ENCODE measurements around the gene OR9Q1.

OR9Q1 gene

GRCh38 chr11:58028687-58029411 is 5.2 kb downstream of the OR9Q1 start:
- no peak for DNase-seq (ENCODE audit: low read depth)
- in situ Hi-C loops (cut with HindIII; ENCODE audit: low sequenced_read_pairs): no loop called here
- H3K4me3 ChIP-seq (ENCODE audit: low read depth, low read length): no peak overlapping the region
- no peak for TF ChIP-seq CTCF (IDR thresholded peaks at IDR 0.05; ENCODE audit: low read depth, low read length, missing control alignments)

GRCh38 chr11:58030653-58031052 is 7.0 kb downstream of the OR9Q1 start, which contains the start of gene OR6Q1:
Gene OR6Q1 (plus strand): TSS chr11:58030953. CDS start chr11:58030953, 0 bp downstream.
- H3K4me3 ChIP-seq (ENCODE audit: low read depth, low read length): no peak within 1 kb of the TSS
- no peak for DNase-seq (ENCODE audit: low read depth)
- in situ Hi-C loops (cut with HindIII; ENCODE audit: low sequenced_read_pairs): no loop called here
- TF ChIP-seq CTCF (IDR thresholded peaks at IDR 0.05; ENCODE audit: low read depth, low read length, missing control alignments): no peak

DNA sequence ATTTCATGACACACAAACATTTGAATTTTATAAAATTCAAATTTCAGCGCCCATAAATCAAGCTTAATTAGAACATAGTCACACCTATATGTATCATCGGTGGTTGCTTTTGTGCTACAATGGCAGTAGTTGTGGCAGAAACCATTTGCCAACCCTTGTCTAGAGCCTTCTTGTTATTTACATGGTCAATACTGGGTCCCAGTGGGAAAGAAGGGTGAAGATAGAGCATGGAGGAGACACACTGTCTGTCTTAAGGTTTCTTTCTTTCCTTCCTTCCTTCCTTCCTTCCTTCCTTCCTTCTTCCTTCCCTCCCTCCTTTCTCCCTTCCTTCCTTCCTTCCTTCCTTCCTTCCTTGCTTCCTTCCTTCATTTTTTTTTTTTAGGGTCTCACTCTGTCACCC is 10.8 kb downstream of the OR9Q1 start:
- H3K4me3 ChIP-seq (ENCODE audit: low read depth, low read length): no peak overlapping the region
- DNase-seq (ENCODE audit: low read depth): no peak
- in situ Hi-C loops (cut with HindIII; ENCODE audit: low sequenced_read_pairs): no loop called here
- TF ChIP-seq CTCF (IDR thresholded peaks at IDR 0.05; ENCODE audit: low read depth, low read length, missing control alignments): no peak

GRCh38 chr11:58039589-58039988 is 15.9 kb downstream of the OR9Q1 start:
- DNase-seq (ENCODE audit: low read depth): no peak
- no peak for TF ChIP-seq CTCF (IDR thresholded peaks at IDR 0.05; ENCODE audit: low read depth, low read length, missing control alignments)
- no peak overlapping the region for H3K4me3 ChIP-seq (ENCODE audit: low read depth, low read length)
- in situ Hi-C loops (cut with HindIII; ENCODE audit: low sequenced_read_pairs): no loop called here

- in situ Hi-C loops (cut with HindIII; ENCODE audit: low sequenced_read_pairs): no loop called here
- TF ChIP-seq CTCF (IDR thresholded peaks at IDR 0.05; ENCODE audit: low read depth, low read length, missing control alignments): no peak
- no peak for DNase-seq (ENCODE audit: low read depth)
- no peak overlapping the region for H3K4me3 ChIP-seq (ENCODE audit: low read depth, low read length)
Measured at GRCh38 chr11:58043379-58043778, 19.7 kb downstream of the OR9Q1 start.

DNA sequence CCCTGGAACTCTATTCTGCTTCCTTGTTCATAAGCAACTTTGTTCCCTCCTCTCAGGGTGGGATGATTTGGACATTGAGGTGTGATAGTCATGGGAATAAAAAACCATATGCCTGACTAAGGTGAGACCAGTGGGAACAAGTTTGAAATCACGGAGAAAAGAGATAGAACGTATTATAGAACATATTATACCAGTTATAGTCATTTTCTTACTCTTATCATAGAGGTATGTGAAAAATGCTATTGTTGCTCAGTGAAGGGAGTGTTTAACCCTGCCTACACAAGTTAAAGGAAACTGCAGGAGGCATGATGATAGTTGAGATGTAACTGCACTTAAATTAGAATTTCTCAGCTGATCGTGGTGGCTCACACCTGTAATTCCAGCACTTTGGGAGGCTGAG is 22.6 kb downstream of the OR9Q1 start:
- TF ChIP-seq CTCF (IDR thresholded peaks at IDR 0.05; ENCODE audit: low read depth, low read length, missing control alignments): no peak
- no peak overlapping the region for H3K4me3 ChIP-seq (ENCODE audit: low read depth, low read length)
- in situ Hi-C loops (cut with HindIII; ENCODE audit: low sequenced_read_pairs): no loop called here
- DNase-seq (ENCODE audit: low read depth): no peak
